Choroid plexus epithelial cell (primary cell): ENCODE measurements around the gene PRDM2.

Experiments
- DNase-seq: peaks from one replicate; pipeline ENCODE4 v3.0.0-alpha.2; 2010; ENCODE audit warnings: low read depth
- H3K4me3 ChIP-seq: 2 replicates; pipeline ENCODE4 v1.5.1; 2011; ENCODE audit warnings: low read depth, mild to moderate bottlenecking, control low read depth, low read length, moderate library complexity
- TF ChIP-seq, protein P1 (sequence below): conservative IDR thresholded peaks from 2 replicates; pipeline ENCODE4 v1.5.1; 2011; ENCODE audit warnings: low read depth, mild to moderate bottlenecking, control low read depth, inconsistent platforms, low read length, moderate library complexity

PRDM2 gene

GRCh38 chr1:13763222-13763621 lies 63.2 kb downstream of the PRDM2 start:
- TF ChIP-seq, protein P1, sequence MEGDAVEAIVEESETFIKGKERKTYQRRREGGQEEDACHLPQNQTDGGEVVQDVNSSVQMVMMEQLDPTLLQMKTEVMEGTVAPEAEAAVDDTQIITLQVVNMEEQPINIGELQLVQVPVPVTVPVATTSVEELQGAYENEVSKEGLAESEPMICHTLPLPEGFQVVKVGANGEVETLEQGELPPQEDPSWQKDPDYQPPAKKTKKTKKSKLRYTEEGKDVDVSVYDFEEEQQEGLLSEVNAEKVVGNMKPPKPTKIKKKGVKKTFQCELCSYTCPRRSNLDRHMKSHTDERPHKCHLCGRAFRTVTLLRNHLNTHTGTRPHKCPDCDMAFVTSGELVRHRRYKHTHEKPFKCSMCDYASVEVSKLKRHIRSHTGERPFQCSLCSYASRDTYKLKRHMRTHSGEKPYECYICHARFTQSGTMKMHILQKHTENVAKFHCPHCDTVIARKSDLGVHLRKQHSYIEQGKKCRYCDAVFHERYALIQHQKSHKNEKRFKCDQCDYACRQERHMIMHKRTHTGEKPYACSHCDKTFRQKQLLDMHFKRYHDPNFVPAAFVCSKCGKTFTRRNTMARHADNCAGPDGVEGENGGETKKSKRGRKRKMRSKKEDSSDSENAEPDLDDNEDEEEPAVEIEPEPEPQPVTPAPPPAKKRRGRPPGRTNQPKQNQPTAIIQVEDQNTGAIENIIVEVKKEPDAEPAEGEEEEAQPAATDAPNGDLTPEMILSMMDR, result no peak
- H3K4me3 ChIP-seq, result no peak overlapping the region
- no peak for DNase-seq

DNA sequence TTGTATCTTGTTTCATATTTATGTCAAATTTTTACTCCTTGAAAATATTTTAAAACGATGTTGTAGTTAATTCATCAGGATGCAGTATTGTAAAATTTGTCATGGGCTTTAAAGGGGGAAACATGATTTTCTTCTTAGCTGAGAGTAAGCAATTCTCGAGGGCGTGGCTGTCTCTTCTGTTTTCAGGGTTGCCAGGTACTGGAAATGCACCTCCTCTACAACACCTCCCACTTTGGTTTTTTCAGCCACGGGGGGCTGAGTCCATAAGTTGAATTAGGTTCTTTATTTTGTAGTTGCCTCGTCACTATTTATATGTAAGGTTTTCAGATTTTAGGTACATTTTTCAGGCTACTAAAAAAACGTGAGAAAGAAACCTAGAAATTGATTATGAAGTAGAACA lies 64.0 kb downstream of the PRDM2 start:
- TF ChIP-seq, protein P1, result no peak
- no peak overlapping the region for H3K4me3 ChIP-seq

GRCh38 chr1:13764588-13765332 lies 64.8 kb downstream of the PRDM2 start:
- no peak overlapping the region for H3K4me3 ChIP-seq
- TF ChIP-seq, protein P1, result peak; percentile 23
- peak; percentile 86 for DNase-seq

More for the DNA sequence above, 64.0 kb downstream of the PRDM2 start:
- no peak for DNase-seq

- no peak overlapping the region for H3K4me3 ChIP-seq
- peak; percentile 48 for DNase-seq
- TF ChIP-seq, protein P1, result no peak
Measured at GRCh38 chr1:13766592-13767564, 66.9 kb downstream of the PRDM2 start.

DNA sequence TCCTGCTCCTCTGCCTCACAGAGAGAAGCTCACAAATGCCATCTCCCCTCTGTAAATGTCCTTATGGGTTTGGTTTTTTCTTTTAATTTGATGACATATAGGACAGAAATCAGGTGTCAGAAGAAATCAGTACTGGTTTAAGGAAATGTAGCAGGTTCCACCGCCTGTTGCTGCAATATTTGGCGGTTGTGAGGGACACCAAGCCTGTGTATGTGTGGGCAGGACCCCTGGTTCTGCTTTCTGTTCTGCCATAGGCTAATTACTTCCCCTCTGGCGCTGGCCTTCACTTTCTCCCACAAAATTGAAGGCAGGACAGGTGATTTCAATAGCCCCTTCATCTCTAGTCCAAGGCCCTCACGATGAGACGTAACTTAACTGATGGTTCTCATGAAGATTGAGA lies 69.2 kb downstream of the PRDM2 start:
- TF ChIP-seq, protein P1, result no peak
- no peak for DNase-seq
- no peak overlapping the region for H3K4me3 ChIP-seq

DNA sequence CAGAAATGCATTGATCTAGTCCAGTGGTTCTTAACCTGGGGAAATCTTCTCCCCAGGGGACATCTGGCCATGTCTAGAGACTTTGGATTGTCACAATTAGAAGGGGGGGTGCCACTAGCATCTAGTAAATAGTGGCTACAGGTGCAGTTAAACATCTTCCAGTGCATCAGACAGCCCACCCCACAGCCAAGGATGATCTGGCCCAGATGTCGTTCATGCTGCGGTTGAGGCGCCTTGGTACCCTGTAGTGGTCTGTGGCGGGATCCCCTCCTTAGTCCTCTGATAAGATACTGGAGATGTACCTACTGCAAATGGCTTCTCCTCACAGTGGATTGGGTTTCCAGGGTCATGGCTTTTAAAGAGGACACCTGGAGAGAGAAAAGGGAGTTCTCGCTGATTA lies 69.8 kb downstream of the PRDM2 start:
- no peak overlapping the region for H3K4me3 ChIP-seq
- DNase-seq, result no peak
- TF ChIP-seq, protein P1, result no peak
